ENCODE data around the gene SLC35E1. TPM values are rescaled to one million over a fixed set of nuclear protein-coding genes. Genes with fewer than 3 reads are reported as not detected.

The SLC35E1 gene
- total RNA-seq, 1 donor from 2014 or later, result 70.0 TPM

DNA sequence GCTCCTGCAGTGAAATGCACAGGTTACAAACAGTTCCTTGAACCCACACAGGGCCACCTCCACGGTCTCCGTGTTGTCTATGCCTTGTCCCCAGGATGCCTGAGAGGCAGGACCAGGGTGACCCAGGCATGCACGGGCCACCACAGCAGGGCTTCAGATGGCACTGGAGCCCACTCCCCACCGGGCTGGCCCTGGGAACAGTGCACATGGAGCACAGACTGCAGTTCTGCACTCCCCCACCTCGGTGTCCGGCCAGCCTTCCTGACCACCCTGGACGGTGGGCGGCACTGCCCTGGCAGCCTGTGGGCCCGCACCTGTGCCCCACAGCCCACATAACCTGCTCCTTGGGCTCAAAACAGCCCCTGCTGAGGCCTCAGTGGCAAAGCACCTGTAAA lies 14.3 kb upstream of the SLC35E1 start:
- Mint-ChIP-seq H3K4me3 (ENCODE audit: unreplicated experiment) (no peak overlapping the region), H3K27ac (ENCODE audit: unreplicated experiment) (peak overlapping the region; percentile 94), H3K4me1 (ENCODE audit: low read depth) (peaks cover 82% of the 10 kb centered on the region), H3K36me3 (ENCODE audit: low read depth) (no peaks in the 10 kb centered on the region), H3K9me3 (ENCODE audit: low read depth) (no peaks in the 10 kb centered on the region), H3K27me3 (ENCODE audit: low read depth) (no peaks in the 10 kb centered on the region)
- TF ChIP-seq, protein P1, sequence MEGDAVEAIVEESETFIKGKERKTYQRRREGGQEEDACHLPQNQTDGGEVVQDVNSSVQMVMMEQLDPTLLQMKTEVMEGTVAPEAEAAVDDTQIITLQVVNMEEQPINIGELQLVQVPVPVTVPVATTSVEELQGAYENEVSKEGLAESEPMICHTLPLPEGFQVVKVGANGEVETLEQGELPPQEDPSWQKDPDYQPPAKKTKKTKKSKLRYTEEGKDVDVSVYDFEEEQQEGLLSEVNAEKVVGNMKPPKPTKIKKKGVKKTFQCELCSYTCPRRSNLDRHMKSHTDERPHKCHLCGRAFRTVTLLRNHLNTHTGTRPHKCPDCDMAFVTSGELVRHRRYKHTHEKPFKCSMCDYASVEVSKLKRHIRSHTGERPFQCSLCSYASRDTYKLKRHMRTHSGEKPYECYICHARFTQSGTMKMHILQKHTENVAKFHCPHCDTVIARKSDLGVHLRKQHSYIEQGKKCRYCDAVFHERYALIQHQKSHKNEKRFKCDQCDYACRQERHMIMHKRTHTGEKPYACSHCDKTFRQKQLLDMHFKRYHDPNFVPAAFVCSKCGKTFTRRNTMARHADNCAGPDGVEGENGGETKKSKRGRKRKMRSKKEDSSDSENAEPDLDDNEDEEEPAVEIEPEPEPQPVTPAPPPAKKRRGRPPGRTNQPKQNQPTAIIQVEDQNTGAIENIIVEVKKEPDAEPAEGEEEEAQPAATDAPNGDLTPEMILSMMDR (IDR thresholded peaks at IDR 0.05), result no peak
- no peak for DNase-seq (ENCODE audit: low spot score)

DNA sequence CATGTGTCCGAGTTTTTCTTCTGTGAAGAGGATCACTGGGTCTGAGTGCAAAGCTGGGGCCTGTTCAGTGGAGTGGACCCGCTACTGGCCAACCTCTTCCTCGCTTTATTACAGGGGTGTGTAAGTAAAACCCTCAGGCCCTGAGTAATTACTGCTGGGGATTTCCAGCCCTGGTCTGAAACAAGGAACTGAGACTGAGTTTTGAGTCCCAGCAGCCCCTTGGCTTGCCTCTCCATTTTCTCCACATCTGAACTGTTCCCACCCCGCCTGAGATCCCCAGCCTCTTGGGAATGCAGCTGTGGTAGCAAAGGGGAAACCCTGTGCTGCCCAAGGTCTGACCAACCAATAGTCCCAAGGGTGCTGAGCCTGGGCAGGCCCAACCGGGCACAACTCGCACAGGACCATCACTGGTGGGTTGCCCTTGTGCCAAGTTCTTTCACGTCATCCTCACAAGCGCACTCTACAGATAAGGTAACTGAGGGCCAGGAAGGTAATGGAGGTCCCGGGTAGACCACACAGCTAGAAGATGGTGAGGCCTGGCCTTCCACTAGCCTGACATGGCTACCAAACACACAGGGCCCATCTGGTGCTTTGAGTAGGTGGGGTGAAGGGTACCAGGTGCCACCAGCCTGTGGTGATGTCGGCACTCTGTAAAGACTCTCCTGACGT lies 13.7 kb upstream of the SLC35E1 start:
- Mint-ChIP-seq H3K36me3 (ENCODE audit: low read depth) (no peaks in the 10 kb centered on the region), H3K27ac (ENCODE audit: unreplicated experiment) (peak overlapping the region; percentile 94), H3K4me3 (ENCODE audit: unreplicated experiment) (no peak overlapping the region), H3K4me1 (ENCODE audit: low read depth) (peaks cover 82% of the 10 kb centered on the region), H3K27me3 (ENCODE audit: low read depth) (no peaks in the 10 kb centered on the region), H3K9me3 (ENCODE audit: low read depth) (no peaks in the 10 kb centered on the region)
- TF ChIP-seq, protein P1 (IDR thresholded peaks at IDR 0.05), result no peak
- DNase-seq (ENCODE audit: low spot score), result no peak

DNA sequence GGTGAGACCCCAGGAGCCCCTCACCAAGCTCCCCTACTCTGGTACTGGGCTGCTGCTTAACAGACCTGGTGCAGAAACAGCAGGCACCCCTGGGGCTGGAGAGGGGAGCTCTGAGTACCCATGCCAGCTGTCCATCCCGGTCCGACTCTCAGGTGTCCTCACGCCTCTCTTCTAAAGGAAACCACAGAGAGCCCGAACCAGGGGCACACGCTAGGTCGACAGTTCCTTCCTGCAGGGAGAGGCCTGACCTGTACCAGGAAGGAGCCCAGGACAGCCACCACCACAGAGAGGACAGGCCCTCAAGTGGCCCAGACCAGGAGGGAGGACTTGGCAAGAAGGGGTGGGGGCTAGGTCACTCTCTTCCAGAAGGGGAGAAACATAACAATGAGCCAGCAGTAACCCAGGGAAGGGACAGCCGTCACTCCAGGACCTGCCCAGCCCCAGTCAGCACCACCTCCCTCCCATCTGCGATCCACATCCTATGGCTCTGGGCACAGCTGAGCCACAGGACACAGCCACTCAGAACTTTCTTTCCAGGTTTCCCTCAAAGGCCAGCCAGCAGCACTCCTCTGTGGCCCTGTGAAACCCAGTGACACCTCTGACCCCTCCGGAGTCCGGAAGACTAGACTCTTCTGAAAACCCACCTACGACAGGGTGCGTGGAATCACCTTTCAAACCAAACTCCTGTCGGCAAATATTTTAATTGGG lies 13.0 kb upstream of the SLC35E1 start:
- peaks cover 82% of the 10 kb centered on the region for H3K4me1 Mint-ChIP-seq (ENCODE audit: low read depth)
- peak overlapping the region; percentile 94 for H3K27ac Mint-ChIP-seq (ENCODE audit: unreplicated experiment)
- H3K4me3 Mint-ChIP-seq (ENCODE audit: unreplicated experiment), result no peak overlapping the region
- no peak for DNase-seq (ENCODE audit: low spot score)
- H3K9me3 Mint-ChIP-seq (ENCODE audit: low read depth), result no peaks in the 10 kb centered on the region
- no peaks in the 10 kb centered on the region for H3K36me3 Mint-ChIP-seq (ENCODE audit: low read depth)
- no peaks in the 10 kb centered on the region for H3K27me3 Mint-ChIP-seq (ENCODE audit: low read depth)
- TF ChIP-seq, protein P1 (IDR thresholded peaks at IDR 0.05), result no peak

DNA sequence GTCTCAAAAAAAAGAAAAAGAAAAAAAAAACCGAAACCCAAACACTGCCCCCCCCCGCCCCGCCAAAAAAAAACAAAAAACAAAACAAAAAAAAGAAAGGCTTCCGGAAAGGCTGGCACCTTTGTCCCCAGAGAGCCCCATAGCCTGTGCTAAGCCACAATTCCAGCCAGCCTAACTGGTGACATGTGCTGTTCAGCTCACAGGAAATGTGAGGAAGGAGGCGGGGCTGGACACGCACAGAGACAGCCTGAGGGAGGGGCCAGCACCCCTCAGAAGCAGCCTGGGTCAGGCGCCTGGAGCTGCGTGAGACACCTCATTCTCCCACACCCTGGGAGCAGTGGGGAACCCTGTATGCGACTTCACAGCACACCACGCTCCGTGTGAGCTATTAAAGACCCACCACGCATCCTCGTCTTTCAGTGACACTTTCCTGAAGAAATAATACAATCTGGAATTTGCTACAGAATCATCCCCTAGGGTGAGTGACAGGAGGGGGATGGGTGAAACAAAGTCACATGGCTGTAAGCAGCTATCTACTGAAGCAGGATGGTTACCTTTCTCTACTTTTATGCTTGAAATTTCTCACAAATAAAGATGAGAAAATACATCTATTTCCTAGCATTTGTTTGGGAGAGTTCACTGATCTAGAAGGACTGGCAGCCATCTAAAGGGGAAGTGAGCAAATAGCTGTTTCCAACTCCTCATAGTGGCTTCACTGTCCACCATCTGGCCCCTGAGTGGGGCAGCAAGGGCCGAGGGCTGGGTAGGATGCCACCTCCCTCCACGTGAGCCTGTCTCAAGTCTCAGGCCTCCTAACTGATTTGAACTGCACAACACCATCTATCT lies 12.3 kb upstream of the SLC35E1 start:
- no peaks in the 10 kb centered on the region for H3K9me3 Mint-ChIP-seq (ENCODE audit: low read depth)
- TF ChIP-seq, protein P1 (IDR thresholded peaks at IDR 0.05), result no peak
- no peaks in the 10 kb centered on the region for H3K27me3 Mint-ChIP-seq (ENCODE audit: low read depth)
- peaks cover 82% of the 10 kb centered on the region for H3K4me1 Mint-ChIP-seq (ENCODE audit: low read depth)
- peak overlapping the region; percentile 94 for H3K27ac Mint-ChIP-seq (ENCODE audit: unreplicated experiment)
- H3K4me3 Mint-ChIP-seq (ENCODE audit: unreplicated experiment), result peak overlapping the region; percentile 59
- DNase-seq (ENCODE audit: low spot score), result no peak
- no peaks in the 10 kb centered on the region for H3K36me3 Mint-ChIP-seq (ENCODE audit: low read depth)

Measured in chondrocyte (in vitro differentiated cells).